ENCODE results near the gene CYP17A1. TPM values are rescaled to one million over a fixed set of nuclear protein-coding genes. Genes with fewer than 3 reads are reported as not detected.

Gene CYP17A1
- total and polyA plus RNA-seq, 9 donors: 0.40 to 348 (median 6.3) TPM; not detected in 1

DNA sequence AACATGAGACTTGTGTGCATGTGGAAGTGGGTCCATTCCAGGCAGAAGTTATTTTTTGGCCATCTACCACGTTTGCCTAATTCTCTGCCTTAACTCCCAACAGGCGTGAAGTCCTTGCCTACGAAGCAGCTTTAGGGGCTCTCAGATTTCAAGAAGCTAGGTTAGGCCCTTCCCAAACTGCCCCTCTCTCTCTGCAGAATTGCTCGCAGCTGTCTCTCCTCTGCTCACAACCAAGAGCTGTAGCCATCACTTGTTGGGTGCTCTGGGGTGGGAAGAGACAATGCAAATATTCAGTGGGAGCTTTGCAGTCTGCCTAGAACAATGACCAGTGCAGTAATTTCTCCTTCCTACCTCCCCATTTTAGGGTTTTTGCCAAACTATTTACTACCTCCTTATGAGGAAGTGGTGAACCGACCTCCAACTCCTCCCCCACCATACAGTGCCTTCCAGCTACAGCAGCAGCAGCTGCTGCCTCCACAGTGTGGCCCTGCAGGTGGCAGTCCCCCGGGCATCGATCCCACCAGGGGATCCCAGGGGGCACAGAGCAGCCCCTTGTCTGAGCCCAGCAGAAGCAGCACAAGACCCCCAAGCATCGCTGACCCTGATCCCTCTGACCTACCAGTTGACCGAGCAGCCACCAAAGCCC, 24.9 kb downstream of the CYP17A1 start:
- TF ChIP-seq POLR2A (IDR thresholded peaks at IDR 0.05) (no peak), EP300 (IDR thresholded peaks at IDR 0.05) (no peak)
- TF ChIP-seq, protein P1, sequence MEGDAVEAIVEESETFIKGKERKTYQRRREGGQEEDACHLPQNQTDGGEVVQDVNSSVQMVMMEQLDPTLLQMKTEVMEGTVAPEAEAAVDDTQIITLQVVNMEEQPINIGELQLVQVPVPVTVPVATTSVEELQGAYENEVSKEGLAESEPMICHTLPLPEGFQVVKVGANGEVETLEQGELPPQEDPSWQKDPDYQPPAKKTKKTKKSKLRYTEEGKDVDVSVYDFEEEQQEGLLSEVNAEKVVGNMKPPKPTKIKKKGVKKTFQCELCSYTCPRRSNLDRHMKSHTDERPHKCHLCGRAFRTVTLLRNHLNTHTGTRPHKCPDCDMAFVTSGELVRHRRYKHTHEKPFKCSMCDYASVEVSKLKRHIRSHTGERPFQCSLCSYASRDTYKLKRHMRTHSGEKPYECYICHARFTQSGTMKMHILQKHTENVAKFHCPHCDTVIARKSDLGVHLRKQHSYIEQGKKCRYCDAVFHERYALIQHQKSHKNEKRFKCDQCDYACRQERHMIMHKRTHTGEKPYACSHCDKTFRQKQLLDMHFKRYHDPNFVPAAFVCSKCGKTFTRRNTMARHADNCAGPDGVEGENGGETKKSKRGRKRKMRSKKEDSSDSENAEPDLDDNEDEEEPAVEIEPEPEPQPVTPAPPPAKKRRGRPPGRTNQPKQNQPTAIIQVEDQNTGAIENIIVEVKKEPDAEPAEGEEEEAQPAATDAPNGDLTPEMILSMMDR (IDR thresholded peaks at IDR 0.05): no peak
- H3K36me3 ChIP-seq: no peaks in the 10 kb centered on the region
- H3K4me3 ChIP-seq: no peak overlapping the region
- intact Hi-C loops (cut with DNase I): loop anchor here in 1 of 4 donors (10.0 kb wide), 1 partner anchor 78 kb away; no protein-coding TSS in a partner anchor
- no peak for DNase-seq
- WGBS, 3 donors: 74 to 81% (median 76%) methylated on average over 9 of the region's 9 CpGs
- H3K9me3 ChIP-seq: no peaks in the 10 kb centered on the region
- H3K27ac ChIP-seq: no peak overlapping the region
- H3K4me1 ChIP-seq (ENCODE audit: insufficient read depth): peaks cover 16% of the 10 kb centered on the region
- no peaks in the 10 kb centered on the region for H3K27me3 ChIP-seq

DNA sequence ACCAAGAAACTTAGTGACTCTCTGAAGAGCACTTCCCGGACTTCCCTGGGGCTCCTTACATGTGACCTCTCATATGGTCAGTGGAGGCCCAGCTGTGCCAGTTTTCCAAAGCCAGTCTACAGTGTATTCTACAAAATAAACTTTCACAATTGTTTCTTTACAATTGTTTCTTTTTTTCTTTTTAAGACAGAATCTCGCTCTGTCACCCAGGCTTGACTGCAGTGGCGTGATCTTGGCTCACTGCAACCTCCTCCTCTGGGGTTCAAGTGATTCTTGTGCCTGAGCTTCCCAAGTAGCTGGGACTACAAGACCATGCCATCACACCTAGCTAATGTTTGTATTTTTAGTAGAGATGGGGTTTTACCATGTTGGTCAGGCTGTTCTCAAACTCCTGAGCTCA, 25.9 kb downstream of the CYP17A1 start:
- DNase-seq: no peak
- WGBS, 3 donors: 93 to 96% (median 95%) methylated on average over 3 of the region's 3 CpGs
- intact Hi-C loops (cut with DNase I): loop anchor here in 1 of 4 donors (10.0 kb wide), 1 partner anchor 77 kb away; no protein-coding TSS in a partner anchor
- Histone ChIP-seq H3K27ac (no peak overlapping the region), H3K27me3 (no peaks in the 10 kb centered on the region), H3K4me3 (no peak overlapping the region), H3K4me1 (ENCODE audit: insufficient read depth) (peaks cover 17% of the 10 kb centered on the region), H3K36me3 (no peaks in the 10 kb centered on the region), H3K9me3 (no peaks in the 10 kb centered on the region)
- no peak for TF ChIP-seq EP300 (IDR thresholded peaks at IDR 0.05)
- no peak for TF ChIP-seq POLR2A (IDR thresholded peaks at IDR 0.05)
- TF ChIP-seq, protein P1 (IDR thresholded peaks at IDR 0.05): no peak

DNA sequence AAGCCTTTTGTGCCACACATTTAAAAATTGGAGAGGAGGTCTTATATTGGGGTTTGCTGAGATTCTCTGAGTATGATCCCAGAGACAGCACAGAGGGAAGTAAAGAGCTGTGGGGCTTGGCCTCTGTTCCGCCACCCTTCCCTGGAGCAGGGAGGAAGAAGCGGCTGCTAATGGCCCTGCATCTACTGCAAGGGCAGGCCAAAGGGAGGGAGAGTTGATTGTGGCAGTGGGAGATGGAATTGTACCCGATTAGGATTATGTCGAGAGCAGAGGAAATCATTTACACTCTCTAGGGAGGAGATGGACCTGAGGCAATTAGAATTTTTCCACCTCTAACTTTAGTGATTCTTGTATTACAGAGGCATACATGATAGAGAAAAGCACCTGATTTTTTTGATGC, 28.8 kb downstream of the CYP17A1 start:
- Histone ChIP-seq H3K9me3 (no peaks in the 10 kb centered on the region), H3K27ac (no peak overlapping the region), H3K36me3 (no peaks in the 10 kb centered on the region), H3K27me3 (no peaks in the 10 kb centered on the region), H3K4me1 (ENCODE audit: insufficient read depth) (peaks cover 6% of the 10 kb centered on the region), H3K4me3 (no peak overlapping the region)
- intact Hi-C loops (cut with DNase I): no loop called here
- TF ChIP-seq, protein P1 (IDR thresholded peaks at IDR 0.05): no peak
- TF ChIP-seq POLR2A (IDR thresholded peaks at IDR 0.05) (no peak), EP300 (IDR thresholded peaks at IDR 0.05) (no peak)
- WGBS, 3 donors: 70 to 80% (median 73%) methylated on average over 4 of the region's 4 CpGs
- DNase-seq: no peak

DNA sequence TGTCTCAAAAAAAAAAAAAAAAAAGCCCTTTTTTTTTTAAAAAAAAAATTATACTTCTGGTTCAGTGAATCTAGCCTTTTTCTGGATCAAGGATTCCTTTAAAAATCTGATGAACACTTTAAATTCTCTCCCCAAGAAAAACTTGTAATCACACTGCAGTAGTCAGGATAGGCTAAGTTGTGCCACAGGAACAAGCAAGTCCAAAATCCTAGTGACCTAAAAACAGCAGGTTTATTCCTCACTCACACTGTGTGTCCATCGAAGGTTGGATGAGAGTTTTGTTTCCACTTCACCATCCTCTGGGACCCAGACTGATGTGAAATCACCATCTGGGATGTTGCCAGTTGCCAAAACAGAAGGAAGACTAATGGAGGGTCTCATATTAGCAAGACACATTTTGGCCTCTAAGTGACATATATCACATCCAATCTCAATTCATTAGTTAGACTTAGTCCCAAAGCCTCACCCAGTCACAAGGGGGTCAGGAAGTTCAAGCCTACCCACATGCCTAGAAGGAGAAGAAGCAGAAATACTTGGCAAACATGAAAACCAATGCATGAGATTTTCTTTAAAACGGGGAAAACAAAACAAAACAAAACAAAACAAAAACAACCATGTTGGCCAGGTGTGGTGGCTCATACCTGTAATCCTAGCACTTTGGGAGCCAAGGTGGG, 32.7 kb downstream of the CYP17A1 start:
- no peak for DNase-seq
- Histone ChIP-seq H3K4me3 (no peak overlapping the region), H3K36me3 (no peaks in the 10 kb centered on the region), H3K9me3 (no peaks in the 10 kb centered on the region), H3K4me1 (ENCODE audit: insufficient read depth) (peaks cover 14% of the 10 kb centered on the region), H3K27ac (no peak overlapping the region), H3K27me3 (no peaks in the 10 kb centered on the region)
- intact Hi-C loops (cut with DNase I): no loop called here
- WGBS, 3 donors: 77 to 82% (median 79%) methylated on average over 2 of the region's 2 CpGs
- TF ChIP-seq POLR2A (IDR thresholded peaks at IDR 0.05) (no peak), EP300 (IDR thresholded peaks at IDR 0.05) (no peak)
- TF ChIP-seq, protein P1 (IDR thresholded peaks at IDR 0.05): no peak

All from ovary (tissue), 9 donors.